Left hindlimb (tissue), 1 donor: Measurements from ENCODE around the gene APPL1.
"Not testable (repeated sequence)": the region's sequence is repeated elsewhere in the genome, so short reads cannot be mapped to it uniquely, and the experiment has no call there.

Source experiments
- DNase-seq: peaks from one replicate; pipeline ENCODE4 v3.0.0-alpha.2; 2018

The APPL1 gene

GRCh38 chr3:57275393-57275792 lies 47.9 kb downstream of the APPL1 start:
- DNase-seq = no peak

- no peak for DNase-seq
These were observed 50.7 kb downstream of the APPL1 start for GRCh38 chr3:57278237-57278636.

- DNase-seq = no peak
These were observed 52.2 kb downstream of the APPL1 start for GRCh38 chr3:57279685-57280084.

- no peak for DNase-seq
These were observed 54.2 kb downstream of the APPL1 start for GRCh38 chr3:57281715-57282114.

GRCh38 chr3:57283334-57283733 lies 55.8 kb downstream of the APPL1 start:
- no peak for DNase-seq

- no peak for DNase-seq
These were observed 59.7 kb downstream of the APPL1 start for GRCh38 chr3:57287205-57287604.

- DNase-seq = no peak
These were observed 60.9 kb downstream of the APPL1 start for GRCh38 chr3:57288403-57288802.

GRCh38 chr3:57292159-57292896 lies 64.8 kb downstream of the APPL1 start, which contains the start of gene ASB14:
Gene ASB14 (minus strand): TSS chr3:57292685. CDS start chr3:57292033, 652 bp downstream.
- DNase-seq = no peak

- DNase-seq = no peak
These were observed 65.5 kb downstream of the APPL1 start for GRCh38 chr3:57292897-57293526.

GRCh38 chr3:57298041-57298440 lies 70.5 kb downstream of the APPL1 start:
- no peak for DNase-seq

- DNase-seq = not testable (repeated sequence)
These were observed 76.0 kb downstream of the APPL1 start for GRCh38 chr3:57303520-57303919.

- no peak for DNase-seq
These were observed 82.3 kb downstream of the APPL1 start for GRCh38 chr3:57309769-57310360.

- no peak for DNase-seq
These were observed 86.7 kb downstream of the APPL1 start for GRCh38 chr3:57314204-57314603.
